Measurements from ENCODE around the gene RIMBP2.

Gene RIMBP2

DNA sequence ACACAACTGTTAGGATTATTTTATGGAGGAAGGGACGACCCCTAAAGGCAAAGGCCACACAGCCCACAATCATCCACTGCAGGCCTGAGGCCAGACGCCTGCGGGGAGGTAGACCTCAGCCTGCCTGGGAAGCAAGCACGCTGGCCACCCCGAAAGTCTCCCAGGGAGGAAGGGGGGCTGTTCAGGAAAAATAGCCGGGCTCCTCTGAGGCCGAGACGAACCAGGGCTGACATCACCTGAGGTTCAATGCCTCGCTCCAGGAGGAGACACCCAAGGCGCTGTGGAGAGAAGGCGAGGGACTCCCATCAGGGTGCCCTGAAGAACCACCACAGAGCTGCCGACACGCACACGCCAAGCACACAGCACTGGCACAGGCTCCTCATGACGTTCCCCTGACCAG lies 251.1 kb downstream of the RIMBP2 start:
- H3K4me1 ChIP-seq (ENCODE audit: control insufficient read depth in 2 of 2, insufficient read depth in 2 of 2, low read length in 2 of 2): no peaks in the 10 kb centered on the region
- no peaks in the 10 kb centered on the region for H3K9me3 ChIP-seq (ENCODE audit: control insufficient read depth in 2 of 2, low read length in 2 of 2)
- no peak overlapping the region for H3K9ac ChIP-seq (ENCODE audit: low read depth in 1 of 2, low read length in 2 of 2)
- H3K4me3 ChIP-seq (ENCODE audit: low read length in 2 of 2): no peak overlapping the region
- no peaks in the 10 kb centered on the region for H3K27me3 ChIP-seq (ENCODE audit: control insufficient read depth in 2 of 2, insufficient read depth in 2 of 2, low read length in 2 of 2)
- H3K27ac ChIP-seq (ENCODE audit: low read depth in 2 of 2, low read length in 2 of 2): no peak overlapping the region
- no peaks in the 10 kb centered on the region for H3K36me3 ChIP-seq (ENCODE audit: control insufficient read depth in 2 of 2, insufficient read depth in 2 of 2, low read length in 2 of 2)

- no peak overlapping the region for H3K9ac ChIP-seq (ENCODE audit: low read depth in 1 of 2, low read length in 2 of 2)
- H3K4me1 ChIP-seq (ENCODE audit: control insufficient read depth in 2 of 2, insufficient read depth in 2 of 2, low read length in 2 of 2): no peaks in the 10 kb centered on the region
- no peak overlapping the region for H3K4me3 ChIP-seq (ENCODE audit: low read length in 2 of 2)
- no peaks in the 10 kb centered on the region for H3K36me3 ChIP-seq (ENCODE audit: control insufficient read depth in 2 of 2, insufficient read depth in 2 of 2, low read length in 2 of 2)
- H3K9me3 ChIP-seq (ENCODE audit: control insufficient read depth in 2 of 2, low read length in 2 of 2): no peaks in the 10 kb centered on the region
- no peaks in the 10 kb centered on the region for H3K27me3 ChIP-seq (ENCODE audit: control insufficient read depth in 2 of 2, insufficient read depth in 2 of 2, low read length in 2 of 2)
- no peak overlapping the region for H3K27ac ChIP-seq (ENCODE audit: low read depth in 2 of 2, low read length in 2 of 2)
Observed at GRCh38 chr12:130463818-130464670, 252.1 kb downstream of the RIMBP2 start.

DNA sequence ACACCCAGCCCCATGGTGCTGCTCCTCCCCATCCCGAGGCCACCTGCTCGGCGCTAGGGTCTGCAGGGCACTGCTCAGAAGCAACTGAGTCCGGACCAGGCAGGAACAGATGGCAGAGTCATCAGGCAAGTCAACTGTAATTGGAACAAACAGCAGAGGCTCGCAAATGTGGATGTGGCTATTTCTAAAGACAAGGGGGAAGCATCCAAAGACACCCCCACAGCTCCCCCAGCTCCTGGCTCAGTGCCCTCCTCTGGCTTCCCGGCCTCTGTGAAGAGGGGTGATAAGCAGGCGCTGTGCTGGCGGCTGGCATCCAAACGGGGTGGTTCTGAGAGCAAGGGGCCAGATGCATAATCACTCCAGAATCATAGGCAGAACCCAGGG lies 252.8 kb downstream of the RIMBP2 start:
- Histone ChIP-seq H3K36me3 (ENCODE audit: control insufficient read depth in 2 of 2, insufficient read depth in 2 of 2, low read length in 2 of 2) (no peaks in the 10 kb centered on the region), H3K9ac (ENCODE audit: low read depth in 1 of 2, low read length in 2 of 2) (no peak overlapping the region), H3K4me1 (ENCODE audit: control insufficient read depth in 2 of 2, insufficient read depth in 2 of 2, low read length in 2 of 2) (no peaks in the 10 kb centered on the region), H3K27ac (ENCODE audit: low read depth in 2 of 2, low read length in 2 of 2) (no peak overlapping the region), H3K9me3 (ENCODE audit: control insufficient read depth in 2 of 2, low read length in 2 of 2) (no peaks in the 10 kb centered on the region), H3K4me3 (ENCODE audit: low read length in 2 of 2) (no peak overlapping the region), H3K27me3 (ENCODE audit: control insufficient read depth in 2 of 2, insufficient read depth in 2 of 2, low read length in 2 of 2) (no peaks in the 10 kb centered on the region)

GRCh38 chr12:130462558-130463274 lies 253.4 kb downstream of the RIMBP2 start:
- H3K9ac ChIP-seq (ENCODE audit: low read depth in 1 of 2, low read length in 2 of 2): no peak overlapping the region
- H3K9me3 ChIP-seq (ENCODE audit: control insufficient read depth in 2 of 2, low read length in 2 of 2): no peaks in the 10 kb centered on the region
- H3K4me3 ChIP-seq (ENCODE audit: low read length in 2 of 2): no peak overlapping the region
- H3K36me3 ChIP-seq (ENCODE audit: control insufficient read depth in 2 of 2, insufficient read depth in 2 of 2, low read length in 2 of 2): no peaks in the 10 kb centered on the region
- H3K4me1 ChIP-seq (ENCODE audit: control insufficient read depth in 2 of 2, insufficient read depth in 2 of 2, low read length in 2 of 2): no peaks in the 10 kb centered on the region
- no peak overlapping the region for H3K27ac ChIP-seq (ENCODE audit: low read depth in 2 of 2, low read length in 2 of 2)
- no peaks in the 10 kb centered on the region for H3K27me3 ChIP-seq (ENCODE audit: control insufficient read depth in 2 of 2, insufficient read depth in 2 of 2, low read length in 2 of 2)

- no peaks in the 10 kb centered on the region for H3K4me1 ChIP-seq (ENCODE audit: control insufficient read depth in 2 of 2, insufficient read depth in 2 of 2, low read length in 2 of 2)
- no peaks in the 10 kb centered on the region for H3K36me3 ChIP-seq (ENCODE audit: control insufficient read depth in 2 of 2, insufficient read depth in 2 of 2, low read length in 2 of 2)
- H3K27me3 ChIP-seq (ENCODE audit: control insufficient read depth in 2 of 2, insufficient read depth in 2 of 2, low read length in 2 of 2): no peaks in the 10 kb centered on the region
- no peaks in the 10 kb centered on the region for H3K9me3 ChIP-seq (ENCODE audit: control insufficient read depth in 2 of 2, low read length in 2 of 2)
- no peak overlapping the region for H3K27ac ChIP-seq (ENCODE audit: low read depth in 2 of 2, low read length in 2 of 2)
- H3K9ac ChIP-seq (ENCODE audit: low read depth in 1 of 2, low read length in 2 of 2): no peak overlapping the region
- no peak overlapping the region for H3K4me3 ChIP-seq (ENCODE audit: low read length in 2 of 2)
Observed at GRCh38 chr12:130461839-130462557, 254.1 kb downstream of the RIMBP2 start.

- H3K4me3 ChIP-seq (ENCODE audit: low read length in 2 of 2): no peak overlapping the region
- H3K36me3 ChIP-seq (ENCODE audit: control insufficient read depth in 2 of 2, insufficient read depth in 2 of 2, low read length in 2 of 2): no peaks in the 10 kb centered on the region
- H3K27me3 ChIP-seq (ENCODE audit: control insufficient read depth in 2 of 2, insufficient read depth in 2 of 2, low read length in 2 of 2): no peaks in the 10 kb centered on the region
- no peaks in the 10 kb centered on the region for H3K9me3 ChIP-seq (ENCODE audit: control insufficient read depth in 2 of 2, low read length in 2 of 2)
- no peak overlapping the region for H3K27ac ChIP-seq (ENCODE audit: low read depth in 2 of 2, low read length in 2 of 2)
- H3K4me1 ChIP-seq (ENCODE audit: control insufficient read depth in 2 of 2, insufficient read depth in 2 of 2, low read length in 2 of 2): no peaks in the 10 kb centered on the region
- H3K9ac ChIP-seq (ENCODE audit: low read depth in 1 of 2, low read length in 2 of 2): no peak overlapping the region
Observed at GRCh38 chr12:130461447-130461815, 254.7 kb downstream of the RIMBP2 start.

- H3K27ac ChIP-seq (ENCODE audit: low read depth in 2 of 2, low read length in 2 of 2): no peak overlapping the region
- H3K36me3 ChIP-seq (ENCODE audit: control insufficient read depth in 2 of 2, insufficient read depth in 2 of 2, low read length in 2 of 2): no peaks in the 10 kb centered on the region
- no peaks in the 10 kb centered on the region for H3K4me1 ChIP-seq (ENCODE audit: control insufficient read depth in 2 of 2, insufficient read depth in 2 of 2, low read length in 2 of 2)
- H3K9ac ChIP-seq (ENCODE audit: low read depth in 1 of 2, low read length in 2 of 2): no peak overlapping the region
- H3K4me3 ChIP-seq (ENCODE audit: low read length in 2 of 2): no peak overlapping the region
- no peaks in the 10 kb centered on the region for H3K27me3 ChIP-seq (ENCODE audit: control insufficient read depth in 2 of 2, insufficient read depth in 2 of 2, low read length in 2 of 2)
- no peaks in the 10 kb centered on the region for H3K9me3 ChIP-seq (ENCODE audit: control insufficient read depth in 2 of 2, low read length in 2 of 2)
Observed at GRCh38 chr12:130460611-130461446, 255.3 kb downstream of the RIMBP2 start.

GRCh38 chr12:130459916-130460315 lies 256.2 kb downstream of the RIMBP2 start:
- H3K9ac ChIP-seq (ENCODE audit: low read depth in 1 of 2, low read length in 2 of 2): no peak overlapping the region
- H3K36me3 ChIP-seq (ENCODE audit: control insufficient read depth in 2 of 2, insufficient read depth in 2 of 2, low read length in 2 of 2): no peaks in the 10 kb centered on the region
- H3K9me3 ChIP-seq (ENCODE audit: control insufficient read depth in 2 of 2, low read length in 2 of 2): no peaks in the 10 kb centered on the region
- no peak overlapping the region for H3K27ac ChIP-seq (ENCODE audit: low read depth in 2 of 2, low read length in 2 of 2)
- no peaks in the 10 kb centered on the region for H3K27me3 ChIP-seq (ENCODE audit: control insufficient read depth in 2 of 2, insufficient read depth in 2 of 2, low read length in 2 of 2)
- no peak overlapping the region for H3K4me3 ChIP-seq (ENCODE audit: low read length in 2 of 2)
- H3K4me1 ChIP-seq (ENCODE audit: control insufficient read depth in 2 of 2, insufficient read depth in 2 of 2, low read length in 2 of 2): no peaks in the 10 kb centered on the region

DNA sequence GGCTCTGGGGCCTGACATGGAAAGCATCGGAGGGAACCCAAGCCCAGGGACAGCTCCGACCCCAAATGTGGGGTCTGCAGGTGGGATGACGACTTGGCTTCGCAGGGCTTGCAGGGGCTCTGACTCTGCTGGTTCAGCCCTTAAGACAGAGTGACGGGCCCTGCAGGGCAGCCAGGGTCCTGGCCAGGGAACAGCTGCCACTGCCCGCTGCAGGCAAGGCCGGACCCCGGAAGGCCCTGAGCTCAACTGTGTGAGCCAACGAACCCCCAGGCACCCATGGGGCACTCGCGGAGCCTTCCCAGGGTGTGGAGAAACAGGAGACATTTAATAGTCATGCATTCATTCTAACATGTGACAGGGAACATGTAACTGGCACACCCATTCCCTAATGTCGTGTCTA lies 257.8 kb downstream of the RIMBP2 start:
- Histone ChIP-seq H3K27ac (ENCODE audit: low read depth in 2 of 2, low read length in 2 of 2) (no peak overlapping the region), H3K36me3 (ENCODE audit: control insufficient read depth in 2 of 2, insufficient read depth in 2 of 2, low read length in 2 of 2) (no peaks in the 10 kb centered on the region), H3K9ac (ENCODE audit: low read depth in 1 of 2, low read length in 2 of 2) (no peak overlapping the region), H3K27me3 (ENCODE audit: control insufficient read depth in 2 of 2, insufficient read depth in 2 of 2, low read length in 2 of 2) (no peaks in the 10 kb centered on the region), H3K9me3 (ENCODE audit: control insufficient read depth in 2 of 2, low read length in 2 of 2) (no peaks in the 10 kb centered on the region), H3K4me1 (ENCODE audit: control insufficient read depth in 2 of 2, insufficient read depth in 2 of 2, low read length in 2 of 2) (no peaks in the 10 kb centered on the region), H3K4me3 (ENCODE audit: low read length in 2 of 2) (no peak overlapping the region)
